ENCODE measurements around the gene HLA-F.

The HLA-F gene

GRCh38 chr6:29705389-29706231 lies 17.6 kb upstream of the HLA-F start:
- TF ChIP-seq GATA1 (IDR thresholded peaks at IDR 0.05; ENCODE audit: low read depth, low read length) (no peak), POLR2A (IDR thresholded peaks at IDR 0.05; ENCODE audit: low read length) (no peak)
- peak; percentile 4 to 43 for DNase-seq

- no peak for TF ChIP-seq GATA1 (IDR thresholded peaks at IDR 0.05; ENCODE audit: low read depth, low read length)
- no peak for TF ChIP-seq POLR2A (IDR thresholded peaks at IDR 0.05; ENCODE audit: low read length)
- no peak for DNase-seq
Measured at GRCh38 chr6:29708432-29709179, 14.6 kb upstream of the HLA-F start.

GRCh38 chr6:29709188-29709587 lies 14.0 kb upstream of the HLA-F start:
- no peak for TF ChIP-seq POLR2A (IDR thresholded peaks at IDR 0.05; ENCODE audit: low read length)
- TF ChIP-seq GATA1 (IDR thresholded peaks at IDR 0.05; ENCODE audit: low read depth, low read length), result no peak
- DNase-seq, result no peak

GRCh38 chr6:29710281-29710941 lies 12.8 kb upstream of the HLA-F start:
- no peak for DNase-seq
- TF ChIP-seq POLR2A (IDR thresholded peaks at IDR 0.05; ENCODE audit: low read length) (no peak), GATA1 (IDR thresholded peaks at IDR 0.05; ENCODE audit: low read depth, low read length) (no peak)

- no peak for DNase-seq
- no peak for TF ChIP-seq POLR2A (IDR thresholded peaks at IDR 0.05; ENCODE audit: low read length)
- TF ChIP-seq GATA1 (IDR thresholded peaks at IDR 0.05; ENCODE audit: low read depth, low read length), result no peak
Measured at GRCh38 chr6:29720863-29721262, 2.4 kb upstream of the HLA-F start.

- TF ChIP-seq GATA1 (IDR thresholded peaks at IDR 0.05; ENCODE audit: low read depth, low read length) (no peak), POLR2A (IDR thresholded peaks at IDR 0.05; ENCODE audit: low read length) (no peak)
- peak in 1 of 2 experiments; percentile 7 for DNase-seq
Measured at GRCh38 chr6:29723666-29724588, 693 bp downstream of the HLA-F start.

- no peak for TF ChIP-seq POLR2A (IDR thresholded peaks at IDR 0.05; ENCODE audit: low read length)
- no peak for TF ChIP-seq GATA1 (IDR thresholded peaks at IDR 0.05; ENCODE audit: low read depth, low read length)
- no peak for DNase-seq
Measured at GRCh38 chr6:29724937-29725869, 2.0 kb downstream of the HLA-F start.

GRCh38 chr6:29726001-29726400 lies 2.8 kb downstream of the HLA-F start:
- TF ChIP-seq POLR2A (IDR thresholded peaks at IDR 0.05; ENCODE audit: low read length) (no peak), GATA1 (IDR thresholded peaks at IDR 0.05; ENCODE audit: low read depth, low read length) (no peak)
- no peak for DNase-seq

GRCh38 chr6:29726571-29727194 lies 3.4 kb downstream of the HLA-F start:
- TF ChIP-seq GATA1 (IDR thresholded peaks at IDR 0.05; ENCODE audit: low read depth, low read length) (no peak), POLR2A (IDR thresholded peaks at IDR 0.05; ENCODE audit: low read length) (no peak)
- no peak for DNase-seq

- TF ChIP-seq GATA1 (IDR thresholded peaks at IDR 0.05; ENCODE audit: low read depth, low read length) (no peak), POLR2A (IDR thresholded peaks at IDR 0.05; ENCODE audit: low read length) (no peak)
- DNase-seq, result no peak
Measured at GRCh38 chr6:29727637-29728036, 4.4 kb downstream of the HLA-F start.

GRCh38 chr6:29728173-29728874 lies 5.1 kb downstream of the HLA-F start:
- no peak for DNase-seq
- TF ChIP-seq GATA1 (IDR thresholded peaks at IDR 0.05; ENCODE audit: low read depth, low read length) (no peak), POLR2A (IDR thresholded peaks at IDR 0.05; ENCODE audit: low read length) (no peak)

All from erythroblast (primary cell).